ENCODE data around the gene SMU1. TPM values are rescaled to one million over a fixed set of nuclear protein-coding genes. Genes with fewer than 3 reads are reported as not detected.

Gene SMU1
- total RNA-seq, 1 experiment from 2014 or later: 30.3 TPM

DNA sequence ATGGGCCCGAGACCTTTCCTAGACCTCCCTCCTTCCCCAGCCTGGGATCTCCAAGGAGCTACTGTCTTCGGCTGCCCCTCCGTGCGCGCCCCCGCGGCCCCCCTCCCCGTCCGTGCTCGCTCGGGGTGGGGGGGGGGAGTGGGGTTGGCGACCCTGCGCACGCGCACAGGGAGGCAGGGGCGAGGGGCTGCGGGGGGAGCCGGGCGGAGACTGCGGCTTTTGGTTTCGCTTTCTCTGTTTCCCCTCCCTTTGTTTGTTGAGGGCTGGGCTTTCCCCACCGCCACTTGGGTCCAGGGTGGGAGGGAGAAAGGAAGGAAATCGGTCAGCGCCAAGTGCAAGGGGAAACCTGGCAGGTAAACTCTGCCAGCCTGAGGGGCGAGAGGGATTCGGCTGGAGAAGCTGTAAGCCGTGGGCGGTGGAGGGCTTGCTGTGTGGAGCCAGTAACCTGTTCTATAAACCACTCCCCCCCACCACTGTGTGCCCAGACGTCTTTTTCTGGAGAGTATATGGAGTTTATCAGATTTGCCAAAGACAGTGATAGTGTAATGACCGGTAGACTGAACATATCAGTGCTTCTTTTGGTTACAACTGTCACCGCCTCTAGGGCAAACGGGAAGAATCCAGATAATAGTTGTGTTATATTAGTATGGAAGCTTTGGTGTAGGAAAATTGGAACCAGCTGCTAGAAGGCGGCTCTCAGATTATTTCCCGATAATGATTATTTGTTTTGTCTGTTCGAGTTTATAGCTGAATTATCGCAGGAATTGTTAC lies 50.7 kb downstream of the SMU1 start:
- CTCF ChIA-PET: interaction anchor here (0.5 to 0.7 kb wide), 2 partner anchors 51 to 438 kb away, joined by 3 to 4 read pairs; no protein-coding TSS in a partner anchor
- H3K36me3 ChIP-seq (ENCODE audit: control insufficient read depth, insufficient read depth, low read length): peaks cover 39% of the 10 kb centered on the region
- no peaks in the 10 kb centered on the region for H3K27me3 ChIP-seq (ENCODE audit: control insufficient read depth, insufficient read depth, low read length)
- H3K4me3 ChIP-seq (ENCODE audit: low read depth in 2 of 2, low read length in 2 of 2): peak overlapping the region; percentile 81 to 87
- intact Hi-C loops (cut with micrococcal nuclease; ENCODE audit: unreplicated experiment): no loop called here
- POLR2A ChIA-PET: interaction anchor here (0.6 to 1.5 kb wide), 5 partner anchors 19 to 214 kb away, joined by 3 to 36 read pairs (median 3); partner anchors contain the start of gene APTX
- H3K4me1 ChIP-seq (ENCODE audit: control insufficient read depth, insufficient read depth, low read length): peaks cover 41% of the 10 kb centered on the region
- H3K9me3 ChIP-seq (ENCODE audit: control insufficient read depth, insufficient read depth, low read depth, low read length): no peaks in the 10 kb centered on the region
- H3K27ac ChIP-seq (ENCODE audit: low read length): peak overlapping the region; percentile 93
- DNase-seq (ENCODE audit: low read depth, low spot score): no peak
- ATAC-seq: peak; percentile 54
- no TSS peak for BruUV-seq (replicated peaks)
- in situ Hi-C loops (cut with HindIII; ENCODE audit: low pct_unique_long_range_greater_than_20kb, low sequenced_read_pairs): no loop called here
- TF ChIP-seq, protein P1, sequence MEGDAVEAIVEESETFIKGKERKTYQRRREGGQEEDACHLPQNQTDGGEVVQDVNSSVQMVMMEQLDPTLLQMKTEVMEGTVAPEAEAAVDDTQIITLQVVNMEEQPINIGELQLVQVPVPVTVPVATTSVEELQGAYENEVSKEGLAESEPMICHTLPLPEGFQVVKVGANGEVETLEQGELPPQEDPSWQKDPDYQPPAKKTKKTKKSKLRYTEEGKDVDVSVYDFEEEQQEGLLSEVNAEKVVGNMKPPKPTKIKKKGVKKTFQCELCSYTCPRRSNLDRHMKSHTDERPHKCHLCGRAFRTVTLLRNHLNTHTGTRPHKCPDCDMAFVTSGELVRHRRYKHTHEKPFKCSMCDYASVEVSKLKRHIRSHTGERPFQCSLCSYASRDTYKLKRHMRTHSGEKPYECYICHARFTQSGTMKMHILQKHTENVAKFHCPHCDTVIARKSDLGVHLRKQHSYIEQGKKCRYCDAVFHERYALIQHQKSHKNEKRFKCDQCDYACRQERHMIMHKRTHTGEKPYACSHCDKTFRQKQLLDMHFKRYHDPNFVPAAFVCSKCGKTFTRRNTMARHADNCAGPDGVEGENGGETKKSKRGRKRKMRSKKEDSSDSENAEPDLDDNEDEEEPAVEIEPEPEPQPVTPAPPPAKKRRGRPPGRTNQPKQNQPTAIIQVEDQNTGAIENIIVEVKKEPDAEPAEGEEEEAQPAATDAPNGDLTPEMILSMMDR (IDR thresholded peaks at IDR 0.05): no peak
- TF ChIP-seq, protein P2, sequence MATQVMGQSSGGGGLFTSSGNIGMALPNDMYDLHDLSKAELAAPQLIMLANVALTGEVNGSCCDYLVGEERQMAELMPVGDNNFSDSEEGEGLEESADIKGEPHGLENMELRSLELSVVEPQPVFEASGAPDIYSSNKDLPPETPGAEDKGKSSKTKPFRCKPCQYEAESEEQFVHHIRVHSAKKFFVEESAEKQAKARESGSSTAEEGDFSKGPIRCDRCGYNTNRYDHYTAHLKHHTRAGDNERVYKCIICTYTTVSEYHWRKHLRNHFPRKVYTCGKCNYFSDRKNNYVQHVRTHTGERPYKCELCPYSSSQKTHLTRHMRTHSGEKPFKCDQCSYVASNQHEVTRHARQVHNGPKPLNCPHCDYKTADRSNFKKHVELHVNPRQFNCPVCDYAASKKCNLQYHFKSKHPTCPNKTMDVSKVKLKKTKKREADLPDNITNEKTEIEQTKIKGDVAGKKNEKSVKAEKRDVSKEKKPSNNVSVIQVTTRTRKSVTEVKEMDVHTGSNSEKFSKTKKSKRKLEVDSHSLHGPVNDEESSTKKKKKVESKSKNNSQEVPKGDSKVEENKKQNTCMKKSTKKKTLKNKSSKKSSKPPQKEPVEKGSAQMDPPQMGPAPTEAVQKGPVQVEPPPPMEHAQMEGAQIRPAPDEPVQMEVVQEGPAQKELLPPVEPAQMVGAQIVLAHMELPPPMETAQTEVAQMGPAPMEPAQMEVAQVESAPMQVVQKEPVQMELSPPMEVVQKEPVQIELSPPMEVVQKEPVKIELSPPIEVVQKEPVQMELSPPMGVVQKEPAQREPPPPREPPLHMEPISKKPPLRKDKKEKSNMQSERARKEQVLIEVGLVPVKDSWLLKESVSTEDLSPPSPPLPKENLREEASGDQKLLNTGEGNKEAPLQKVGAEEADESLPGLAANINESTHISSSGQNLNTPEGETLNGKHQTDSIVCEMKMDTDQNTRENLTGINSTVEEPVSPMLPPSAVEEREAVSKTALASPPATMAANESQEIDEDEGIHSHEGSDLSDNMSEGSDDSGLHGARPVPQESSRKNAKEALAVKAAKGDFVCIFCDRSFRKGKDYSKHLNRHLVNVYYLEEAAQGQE (IDR thresholded peaks at IDR 0.05; ENCODE audit: insufficient read depth in 1 of 2, low read depth in 2 of 2, low read length in 1 of 2): no peak
- TF ChIP-seq POLR2AphosphoS5 (IDR thresholded peaks at IDR 0.05; ENCODE audit: low read depth, low read length) (no peak), SIN3A (IDR thresholded peaks at IDR 0.05; ENCODE audit: borderline replicate concordance, insufficient read depth, low read depth, low read length) (no peak), TCF7L2 (IDR thresholded peaks at IDR 0.05; ENCODE audit: low read depth, low read length) (no peak)

DNA sequence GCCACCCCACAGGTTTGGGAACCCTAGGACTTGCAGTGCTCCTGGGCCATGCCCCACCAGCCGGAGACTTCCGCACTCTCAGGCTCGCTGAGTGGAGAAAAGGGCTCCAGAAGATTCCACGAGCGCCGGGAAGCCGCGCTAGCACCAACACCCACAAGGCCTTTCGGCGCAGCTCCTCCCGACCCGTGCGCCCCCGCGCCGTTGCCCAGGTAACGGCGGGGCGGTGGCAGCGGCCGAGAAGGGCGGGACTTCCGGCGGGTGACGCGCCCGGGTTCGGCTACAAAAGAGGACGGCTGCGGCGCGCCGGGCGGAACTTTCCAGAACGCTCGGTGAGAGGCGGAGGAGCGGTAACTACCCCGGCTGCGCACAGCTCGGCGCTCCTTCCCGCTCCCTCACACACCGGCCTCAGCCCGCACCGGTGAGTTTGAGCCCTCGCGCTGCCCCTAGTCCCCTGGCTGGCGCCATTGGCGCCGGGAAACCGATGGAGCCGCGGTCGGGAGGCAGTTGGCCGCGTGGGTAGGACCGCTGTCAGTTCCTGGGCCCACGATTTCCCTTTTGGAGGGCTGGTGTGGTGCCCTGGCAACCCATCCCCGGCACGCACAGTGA lies 51.4 kb downstream of the SMU1 start, which contains the start of gene DNAJA1:
Gene DNAJA1 (plus strand): TSS at position 308 of the 606 bp plus-strand sequence. CDS start 1,212 bp downstream, outside the sequence.
- Histone ChIP-seq H3K36me3 (ENCODE audit: control insufficient read depth, insufficient read depth, low read length) (peaks cover 32% of the 10 kb centered on the region), H3K4me3 (ENCODE audit: low read depth in 2 of 2, low read length in 2 of 2) (peak within 1 kb of the TSS; percentile 81 to 87), H3K9me3 (ENCODE audit: control insufficient read depth, insufficient read depth, low read depth, low read length) (no peaks in the 10 kb centered on the region), H3K27ac (ENCODE audit: low read length) (peak within 1 kb of the TSS; percentile 93), H3K27me3 (ENCODE audit: control insufficient read depth, insufficient read depth, low read length) (no peaks in the 10 kb centered on the region), H3K4me1 (ENCODE audit: control insufficient read depth, insufficient read depth, low read length) (peaks cover 40% of the 10 kb centered on the region)
- BruUV-seq (replicated peaks): no TSS peak
- intact Hi-C loops (cut with micrococcal nuclease; ENCODE audit: unreplicated experiment): no loop called here
- TF ChIP-seq TCF7L2 (IDR thresholded peaks at IDR 0.05; ENCODE audit: low read depth, low read length) (peak; percentile 42; the same call in 1 of the 2 replicates), SIN3A (IDR thresholded peaks at IDR 0.05; ENCODE audit: borderline replicate concordance, insufficient read depth, low read depth, low read length) (peak; percentile 93; the same call in 1 of the 2 replicates), POLR2AphosphoS5 (IDR thresholded peaks at IDR 0.05; ENCODE audit: low read depth, low read length) (peak; percentile 99)
- TF ChIP-seq, protein P1 (IDR thresholded peaks at IDR 0.05): no peak
- TF ChIP-seq, protein P2 (IDR thresholded peaks at IDR 0.05; ENCODE audit: insufficient read depth in 1 of 2, low read depth in 2 of 2, low read length in 1 of 2): peak in 1 of 2 experiments; percentile 23; a peak in 1 of 4 replicates
- CTCF ChIA-PET: interaction anchor here (0.6 to 1.2 kb wide), 3 partner anchors 20 to 438 kb away, joined by 3 read pairs; no protein-coding TSS in a partner anchor
- DNase-seq (ENCODE audit: low read depth, low spot score): peak; percentile 41
- peak; percentile 97 for ATAC-seq
- POLR2A ChIA-PET: interaction anchor here (0.5 to 1.5 kb wide), 7 partner anchors 16 to 631 kb away, joined by 3 to 36 read pairs (median 4); partner anchors contain the start of gene APTX
- in situ Hi-C loops (cut with HindIII; ENCODE audit: low pct_unique_long_range_greater_than_20kb, low sequenced_read_pairs): no loop called here

Measured in Panc1 (cell line).